ENCODE data around the gene DDX23.

The DDX23 gene

GRCh38 chr12:48851883-48852733, at the start of gene DDX23:
TSS of gene DDX23 (minus strand) at chr12:48852163. CDS start at chr12:48845782, 6,381 bp downstream.
- Mint-ChIP-seq H3K27ac (peak within 1 kb of the TSS; percentile 90), H3K36me3 (ENCODE audit: low read depth) (peaks cover 38% of the 10 kb centered on the region), H3K27me3 (no peaks in the 10 kb centered on the region), H3K4me1 (ENCODE audit: low read depth) (peaks cover 37% of the 10 kb centered on the region), H3K4me3 (peak within 1 kb of the TSS; percentile 96), H3K9me3 (no peaks in the 10 kb centered on the region)
- intact Hi-C loops (cut with micrococcal nuclease) = loop anchor here (1.0 to 5.0 kb wide), 2 partner anchors 104 to 125 kb away; partner anchors contain the start of gene WNT1

- no peaks in the 10 kb centered on the region for H3K9me3 Mint-ChIP-seq
- intact Hi-C loops (cut with micrococcal nuclease) = no loop called here
These were observed 49.3 kb upstream of the DDX23 start for GRCh38 chr12:48901278-48901677.

GRCh38 chr12:48899651-48900050, 47.7 kb upstream of the DDX23 start:
- no peaks in the 10 kb centered on the region for H3K9me3 Mint-ChIP-seq
- H3K36me3 Mint-ChIP-seq (ENCODE audit: low read depth) = no peaks in the 10 kb centered on the region
- intact Hi-C loops (cut with micrococcal nuclease) = no loop called here
- no peak overlapping the region for H3K4me3 Mint-ChIP-seq
- H3K27ac Mint-ChIP-seq = no peak overlapping the region
- peaks cover 34% of the 10 kb centered on the region for H3K27me3 Mint-ChIP-seq
- H3K4me1 Mint-ChIP-seq (ENCODE audit: low read depth) = peaks cover 11% of the 10 kb centered on the region

More at GRCh38 chr12:48901278-48901677, 49.3 kb upstream of the DDX23 start:
- Mint-ChIP-seq H3K27me3 (peaks cover 37% of the 10 kb centered on the region), H3K27ac (no peak overlapping the region), H3K4me1 (ENCODE audit: low read depth) (peaks cover 11% of the 10 kb centered on the region), H3K36me3 (ENCODE audit: low read depth) (no peaks in the 10 kb centered on the region), H3K4me3 (no peak overlapping the region)

GRCh38 chr12:48894271-48894670, 42.3 kb upstream of the DDX23 start:
- intact Hi-C loops (cut with micrococcal nuclease) = no loop called here
- H3K27ac Mint-ChIP-seq = no peak overlapping the region
- H3K36me3 Mint-ChIP-seq (ENCODE audit: low read depth) = no peaks in the 10 kb centered on the region
- H3K27me3 Mint-ChIP-seq = peaks cover 47% of the 10 kb centered on the region
- H3K4me1 Mint-ChIP-seq (ENCODE audit: low read depth) = peaks cover 5% of the 10 kb centered on the region
- H3K9me3 Mint-ChIP-seq = no peaks in the 10 kb centered on the region
- no peak overlapping the region for H3K4me3 Mint-ChIP-seq

GRCh38 chr12:48890657-48891418, 38.9 kb upstream of the DDX23 start:
- peaks cover 36% of the 10 kb centered on the region for H3K27me3 Mint-ChIP-seq
- no peaks in the 10 kb centered on the region for H3K9me3 Mint-ChIP-seq
- no peaks in the 10 kb centered on the region for H3K36me3 Mint-ChIP-seq (ENCODE audit: low read depth)
- H3K4me3 Mint-ChIP-seq = peak overlapping the region; percentile 11
- H3K4me1 Mint-ChIP-seq (ENCODE audit: low read depth) = peaks cover 5% of the 10 kb centered on the region
- H3K27ac Mint-ChIP-seq = no peak overlapping the region
- intact Hi-C loops (cut with micrococcal nuclease) = loop anchor here (1.0 kb wide), 2 partner anchors 38 to 45 kb away; no protein-coding TSS in a partner anchor

- Mint-ChIP-seq H3K27me3 (peaks cover 38% of the 10 kb centered on the region), H3K4me1 (ENCODE audit: low read depth) (peaks cover 5% of the 10 kb centered on the region), H3K36me3 (ENCODE audit: low read depth) (no peaks in the 10 kb centered on the region), H3K4me3 (no peak overlapping the region), H3K9me3 (no peaks in the 10 kb centered on the region), H3K27ac (no peak overlapping the region)
- intact Hi-C loops (cut with micrococcal nuclease) = loop anchor here (1.0 kb wide), 2 partner anchors 36 to 47 kb away; no protein-coding TSS in a partner anchor
These were observed 37.7 kb upstream of the DDX23 start for GRCh38 chr12:48889679-48890078.

GRCh38 chr12:48883305-48884161, 31.6 kb upstream of the DDX23 start:
- H3K27ac Mint-ChIP-seq = peak overlapping the region; percentile 13

GRCh38 chr12:48882972-48883304, 31.0 kb upstream of the DDX23 start:
- Mint-ChIP-seq H3K27ac (no peak overlapping the region), H3K36me3 (ENCODE audit: low read depth) (no peaks in the 10 kb centered on the region), H3K4me3 (no peak overlapping the region), H3K27me3 (peaks cover 46% of the 10 kb centered on the region), H3K9me3 (no peaks in the 10 kb centered on the region), H3K4me1 (ENCODE audit: low read depth) (peaks cover 11% of the 10 kb centered on the region)
- intact Hi-C loops (cut with micrococcal nuclease) = no loop called here

More at GRCh38 chr12:48883305-48884161, 31.6 kb upstream of the DDX23 start:
- Mint-ChIP-seq H3K9me3 (no peaks in the 10 kb centered on the region), H3K4me1 (ENCODE audit: low read depth) (peaks cover 11% of the 10 kb centered on the region), H3K4me3 (no peak overlapping the region), H3K36me3 (ENCODE audit: low read depth) (no peaks in the 10 kb centered on the region), H3K27me3 (peaks cover 46% of the 10 kb centered on the region)
- intact Hi-C loops (cut with micrococcal nuclease) = no loop called here

GRCh38 chr12:48882315-48882687, 30.3 kb upstream of the DDX23 start:
- Mint-ChIP-seq H3K27me3 (peaks cover 46% of the 10 kb centered on the region), H3K36me3 (ENCODE audit: low read depth) (no peaks in the 10 kb centered on the region)
- intact Hi-C loops (cut with micrococcal nuclease) = no loop called here

GRCh38 chr12:48881686-48882314, 29.8 kb upstream of the DDX23 start:
- Mint-ChIP-seq H3K36me3 (ENCODE audit: low read depth) (no peaks in the 10 kb centered on the region), H3K4me1 (ENCODE audit: low read depth) (peaks cover 11% of the 10 kb centered on the region), H3K27ac (no peak overlapping the region), H3K4me3 (no peak overlapping the region), H3K27me3 (peaks cover 46% of the 10 kb centered on the region), H3K9me3 (no peaks in the 10 kb centered on the region)
- intact Hi-C loops (cut with micrococcal nuclease) = no loop called here

More at GRCh38 chr12:48882315-48882687, 30.3 kb upstream of the DDX23 start:
- Mint-ChIP-seq H3K4me1 (ENCODE audit: low read depth) (peaks cover 11% of the 10 kb centered on the region), H3K27ac (no peak overlapping the region), H3K4me3 (peak overlapping the region; percentile 0), H3K9me3 (no peaks in the 10 kb centered on the region)

GRCh38 chr12:48880647-48881046, 28.7 kb upstream of the DDX23 start:
- H3K27me3 Mint-ChIP-seq = peaks cover 45% of the 10 kb centered on the region
- no peaks in the 10 kb centered on the region for H3K9me3 Mint-ChIP-seq
- peaks cover 11% of the 10 kb centered on the region for H3K4me1 Mint-ChIP-seq (ENCODE audit: low read depth)
- intact Hi-C loops (cut with micrococcal nuclease) = no loop called here
- no peaks in the 10 kb centered on the region for H3K36me3 Mint-ChIP-seq (ENCODE audit: low read depth)
- no peak overlapping the region for H3K27ac Mint-ChIP-seq
- no peak overlapping the region for H3K4me3 Mint-ChIP-seq

GRCh38 chr12:48878548-48878947, 26.6 kb upstream of the DDX23 start:
- peaks cover 11% of the 10 kb centered on the region for H3K4me1 Mint-ChIP-seq (ENCODE audit: low read depth)
- no peaks in the 10 kb centered on the region for H3K9me3 Mint-ChIP-seq
- H3K4me3 Mint-ChIP-seq = no peak overlapping the region
- H3K27ac Mint-ChIP-seq = no peak overlapping the region
- no peaks in the 10 kb centered on the region for H3K36me3 Mint-ChIP-seq (ENCODE audit: low read depth)
- intact Hi-C loops (cut with micrococcal nuclease) = no loop called here
- H3K27me3 Mint-ChIP-seq = peaks cover 36% of the 10 kb centered on the region

GRCh38 chr12:48875944-48876515, 24.1 kb upstream of the DDX23 start:
- H3K9me3 Mint-ChIP-seq = no peaks in the 10 kb centered on the region
- no peaks in the 10 kb centered on the region for H3K36me3 Mint-ChIP-seq (ENCODE audit: low read depth)
- H3K27me3 Mint-ChIP-seq = peaks cover 19% of the 10 kb centered on the region
- no peak overlapping the region for H3K27ac Mint-ChIP-seq
- H3K4me3 Mint-ChIP-seq = no peak overlapping the region
- intact Hi-C loops (cut with micrococcal nuclease) = no loop called here
- H3K4me1 Mint-ChIP-seq (ENCODE audit: low read depth) = no peaks in the 10 kb centered on the region

Data from dendritic cell treated with granulocyte-macrophage colony-stimulating factor and Interleukin-4, amounts not matched to agents 40 ng/mL and 50 ng/mL, for 4 days (primary cell).